Neural cell (in vitro differentiated cells): Measurements from ENCODE around the gene CCDC33. TPM values are rescaled to one million over a fixed set of nuclear protein-coding genes. Genes with fewer than 3 reads are reported as not detected.

ENCODE experiments used
- H2AFZ ChIP-seq: fragments of 200-600, 300-800 bp; sonication (generic), shearing (Covaris generic); 2 replicates; pipeline ENCODE4 v1.6.0; 2014; ENCODE audit warnings: low read depth, mild to moderate bottlenecking, antibody characterized with exemption, low read length, moderate library complexity
- H3F3A ChIP-seq: fragments of 200-600 bp; shearing (Covaris generic); 2 replicates; pipeline ENCODE4 v1.6.1; 2016; ENCODE audit warnings: mild to moderate bottlenecking, moderate library complexity, mixed read lengths, antibody characterized with exemption, low read length; ENCODE audit not compliant: insufficient read depth, poor library complexity, severe bottlenecking
- H3K27ac ChIP-seq: fragments of 200-600, 300-800 bp; sonication (generic), shearing (Covaris generic); 2 replicates; pipeline ENCODE4 v1.5.1; 2014; ENCODE audit warnings: mild to moderate bottlenecking, low read length, moderate library complexity
- H3K27me3 ChIP-seq: fragments of 300-800, 200-600 bp; sonication (generic), shearing (Covaris generic); 2 replicates; pipeline ENCODE4 v1.6.0; 2014; ENCODE audit warnings: mild to moderate bottlenecking, low read depth, low read length, moderate library complexity; ENCODE audit not compliant: insufficient read depth
- H3K36me3 ChIP-seq: fragments of 300-800, 200-600 bp; sonication (generic), shearing (Covaris generic); 2 replicates; pipeline ENCODE4 v1.5.1; 2014; ENCODE audit warnings: mild to moderate bottlenecking, antibody characterized with exemption, low read length, moderate library complexity; ENCODE audit not compliant: insufficient read depth
- H3K4me2 ChIP-seq: fragments of 300-800, 200-600 bp; sonication (generic), shearing (Covaris generic); 2 replicates; pipeline ENCODE4 v1.6.0; 2014; ENCODE audit warnings: mild to moderate bottlenecking, low read length
- H3K4me3 ChIP-seq: fragments of 300-800, 200-600 bp; sonication (generic), shearing (Covaris generic); 2 replicates; pipeline ENCODE4 v1.5.1; 2014; ENCODE audit warnings: mild to moderate bottlenecking, low read length, moderate library complexity
- H3K79me2 ChIP-seq: fragments of 200-600 bp; shearing (Covaris generic); replicated peaks from 2 replicates; pipeline ENCODE4 v1.6.0; 2014; ENCODE audit warnings: mild to moderate bottlenecking, low read length, moderate library complexity; ENCODE audit not compliant: insufficient read depth
- H3K9ac ChIP-seq: fragments of 300-800, 200-600 bp; sonication (generic), shearing (Covaris generic); 2 replicates; pipeline ENCODE4 v1.6.1; 2016; ENCODE audit warnings: mild to moderate bottlenecking, low read length, mixed read lengths
- H3K9me2 ChIP-seq: fragments of 200-600 bp; shearing (Covaris generic); 2 replicates; pipeline ENCODE4 v1.6.1; 2016; ENCODE audit warnings: mild to moderate bottlenecking, low read length, mixed read lengths; ENCODE audit not compliant: insufficient read depth
- H3K9me3 ChIP-seq: fragments of 200-600, 300-800 bp; sonication (generic), shearing (Covaris generic); 2 replicates; pipeline ENCODE4 v1.6.1; 2016; ENCODE audit warnings: mild to moderate bottlenecking, mixed run types, low read length, moderate library complexity, mixed read lengths
- H4K20me1 ChIP-seq: fragments of 200-600 bp; shearing (Covaris generic); 2 replicates; pipeline ENCODE4 v1.6.1; 2016; ENCODE audit warnings: mild to moderate bottlenecking, mixed run types; ENCODE audit not compliant: insufficient read depth
- EP300 ChIP-seq: fragments of 450-650 bp; conservative IDR thresholded peaks from 2 replicates; pipeline ENCODE4 v1.6.1; 2014; ENCODE audit warnings: antibody characterized with exemption, mild to moderate bottlenecking, moderate library complexity; ENCODE audit not compliant: poor library complexity, severe bottlenecking
- POLR2AphosphoS5 ChIP-seq: IDR thresholded peaks from 2 replicates; pipeline ENCODE4 v1.6.1; 2012
- RAD21 ChIP-seq: fragments of 450-650 bp; conservative IDR thresholded peaks from 2 replicates; pipeline ENCODE4 v1.6.1; 2014; ENCODE audit warnings: antibody characterized with exemption, mild to moderate bottlenecking, moderate library complexity
- SMC3 ChIP-seq: fragments of 450-650 bp; conservative IDR thresholded peaks from 2 replicates; pipeline ENCODE4 v1.6.1; 2014; ENCODE audit warnings: antibody characterized with exemption, mild to moderate bottlenecking, moderate library complexity; ENCODE audit not compliant: poor library complexity
- TAF1 ChIP-seq: IDR thresholded peaks from 2 replicates; pipeline ENCODE4 v1.6.1; 2012; ENCODE audit warnings: low read depth
- polyA plus RNA-seq: library from polyadenylated mRNA; depleted of rRNA; stranded (reverse); fragments of >200 nt; gene quantifications from 2 replicates; pipeline ENCODE4 v1.2.3, GENCODE V29; 2014
- TF ChIP-seq, protein P1 (sequence below): IDR thresholded peaks from 2 replicates; pipeline ENCODE4 v1.6.1; 2012; ENCODE audit warnings: borderline replicate concordance

Gene CCDC33
- polyA plus RNA-seq, 1 donor from 2014 or later = 1.4 TPM

DNA sequence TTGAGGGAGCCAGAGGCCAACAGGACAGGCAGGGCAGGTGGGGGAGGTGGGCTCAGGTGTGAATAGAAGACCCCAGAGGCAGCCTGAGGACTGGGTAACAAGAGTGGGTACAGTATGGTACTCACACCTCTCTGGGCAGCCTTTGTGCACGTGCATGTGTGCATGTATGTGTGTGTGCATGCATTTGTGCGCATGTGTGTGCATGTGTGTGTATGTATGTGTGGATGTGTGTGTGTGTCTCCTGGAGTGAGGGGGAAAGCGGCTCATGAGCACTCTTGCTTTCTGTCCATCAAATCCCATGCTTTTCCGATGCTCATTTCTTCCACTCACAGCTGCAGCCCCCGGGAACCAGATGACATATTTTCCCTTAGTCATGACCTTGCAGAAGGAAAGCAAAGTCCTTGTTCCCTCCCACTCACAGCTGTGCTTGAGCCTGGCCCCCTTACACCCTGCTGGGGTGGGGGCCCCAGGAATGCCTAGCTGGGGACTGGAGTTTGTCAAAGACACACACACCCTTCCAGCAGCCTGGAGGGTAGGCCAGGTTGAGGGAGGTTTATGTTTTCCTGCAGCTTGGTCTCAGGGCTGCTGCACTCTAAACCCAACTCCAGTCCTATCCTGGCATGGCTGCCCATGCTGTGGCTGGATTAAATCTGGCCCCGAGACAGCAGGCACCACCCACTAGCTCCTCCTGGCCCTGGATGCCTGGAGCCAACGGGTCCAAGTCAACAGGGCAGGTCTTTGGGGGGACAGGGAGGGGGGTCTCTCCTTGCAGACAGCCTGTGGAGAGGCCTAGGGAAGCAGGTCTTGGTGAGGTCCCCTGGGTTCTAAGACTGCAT lies 22.5 kb downstream of the CCDC33 start:
- H3K79me2 ChIP-seq = no peaks in the 10 kb centered on the region
- no peaks in the 10 kb centered on the region for H4K20me1 ChIP-seq
- no peak overlapping the region for H3K4me2 ChIP-seq

DNA sequence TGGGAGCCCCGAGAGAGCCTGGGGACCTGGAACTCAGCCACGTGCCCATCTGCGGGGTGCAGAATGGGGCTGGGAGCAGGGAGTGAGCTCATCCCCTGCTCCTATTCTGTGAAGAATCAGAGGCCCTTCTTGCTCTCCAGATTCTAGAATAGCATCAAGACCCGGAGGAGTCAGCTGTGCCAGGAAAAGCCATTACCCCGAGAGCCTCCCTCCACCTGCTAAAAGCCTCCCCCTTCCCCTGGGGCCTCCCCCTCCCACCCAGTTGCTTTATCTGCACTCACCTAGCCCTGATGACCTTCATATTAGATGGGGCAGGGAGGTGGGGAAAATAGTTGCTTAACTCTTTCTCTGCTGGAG lies 23.1 kb downstream of the CCDC33 start:
- H3K4me2 ChIP-seq = no peak overlapping the region
- H3K27me3 ChIP-seq = no peaks in the 10 kb centered on the region
- no peaks in the 10 kb centered on the region for H4K20me1 ChIP-seq
- H3F3A ChIP-seq = peaks cover 4% of the 10 kb centered on the region
- peak overlapping the region; percentile 54 for H3K27ac ChIP-seq
- H3K79me2 ChIP-seq = no peaks in the 10 kb centered on the region
- H3K9me2 ChIP-seq = no peaks in the 10 kb centered on the region
- peak overlapping the region; percentile 32 for H3K9ac ChIP-seq
- H3K9me3 ChIP-seq = no peaks in the 10 kb centered on the region
- TF ChIP-seq EP300 = no peak
- TF ChIP-seq, protein P1, sequence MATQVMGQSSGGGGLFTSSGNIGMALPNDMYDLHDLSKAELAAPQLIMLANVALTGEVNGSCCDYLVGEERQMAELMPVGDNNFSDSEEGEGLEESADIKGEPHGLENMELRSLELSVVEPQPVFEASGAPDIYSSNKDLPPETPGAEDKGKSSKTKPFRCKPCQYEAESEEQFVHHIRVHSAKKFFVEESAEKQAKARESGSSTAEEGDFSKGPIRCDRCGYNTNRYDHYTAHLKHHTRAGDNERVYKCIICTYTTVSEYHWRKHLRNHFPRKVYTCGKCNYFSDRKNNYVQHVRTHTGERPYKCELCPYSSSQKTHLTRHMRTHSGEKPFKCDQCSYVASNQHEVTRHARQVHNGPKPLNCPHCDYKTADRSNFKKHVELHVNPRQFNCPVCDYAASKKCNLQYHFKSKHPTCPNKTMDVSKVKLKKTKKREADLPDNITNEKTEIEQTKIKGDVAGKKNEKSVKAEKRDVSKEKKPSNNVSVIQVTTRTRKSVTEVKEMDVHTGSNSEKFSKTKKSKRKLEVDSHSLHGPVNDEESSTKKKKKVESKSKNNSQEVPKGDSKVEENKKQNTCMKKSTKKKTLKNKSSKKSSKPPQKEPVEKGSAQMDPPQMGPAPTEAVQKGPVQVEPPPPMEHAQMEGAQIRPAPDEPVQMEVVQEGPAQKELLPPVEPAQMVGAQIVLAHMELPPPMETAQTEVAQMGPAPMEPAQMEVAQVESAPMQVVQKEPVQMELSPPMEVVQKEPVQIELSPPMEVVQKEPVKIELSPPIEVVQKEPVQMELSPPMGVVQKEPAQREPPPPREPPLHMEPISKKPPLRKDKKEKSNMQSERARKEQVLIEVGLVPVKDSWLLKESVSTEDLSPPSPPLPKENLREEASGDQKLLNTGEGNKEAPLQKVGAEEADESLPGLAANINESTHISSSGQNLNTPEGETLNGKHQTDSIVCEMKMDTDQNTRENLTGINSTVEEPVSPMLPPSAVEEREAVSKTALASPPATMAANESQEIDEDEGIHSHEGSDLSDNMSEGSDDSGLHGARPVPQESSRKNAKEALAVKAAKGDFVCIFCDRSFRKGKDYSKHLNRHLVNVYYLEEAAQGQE = no peak
- no peak for TF ChIP-seq TAF1
- no peak overlapping the region for H3K4me3 ChIP-seq
- no peak overlapping the region for H2AFZ ChIP-seq
- no peaks in the 10 kb centered on the region for H3K36me3 ChIP-seq

More for the DNA sequence above, 22.5 kb downstream of the CCDC33 start:
- H3K9ac ChIP-seq = peak overlapping the region; percentile 32
- H3K9me2 ChIP-seq = no peaks in the 10 kb centered on the region
- no peaks in the 10 kb centered on the region for H3K27me3 ChIP-seq
- no peaks in the 10 kb centered on the region for H3K9me3 ChIP-seq
- no peak for TF ChIP-seq SMC3
- peak; percentile 40 for TF ChIP-seq POLR2AphosphoS5
- H3K4me3 ChIP-seq = no peak overlapping the region
- no peaks in the 10 kb centered on the region for H3K36me3 ChIP-seq
- peaks cover 4% of the 10 kb centered on the region for H3F3A ChIP-seq
- peak overlapping the region; percentile 54 for H3K27ac ChIP-seq
- H2AFZ ChIP-seq = no peak overlapping the region

DNA sequence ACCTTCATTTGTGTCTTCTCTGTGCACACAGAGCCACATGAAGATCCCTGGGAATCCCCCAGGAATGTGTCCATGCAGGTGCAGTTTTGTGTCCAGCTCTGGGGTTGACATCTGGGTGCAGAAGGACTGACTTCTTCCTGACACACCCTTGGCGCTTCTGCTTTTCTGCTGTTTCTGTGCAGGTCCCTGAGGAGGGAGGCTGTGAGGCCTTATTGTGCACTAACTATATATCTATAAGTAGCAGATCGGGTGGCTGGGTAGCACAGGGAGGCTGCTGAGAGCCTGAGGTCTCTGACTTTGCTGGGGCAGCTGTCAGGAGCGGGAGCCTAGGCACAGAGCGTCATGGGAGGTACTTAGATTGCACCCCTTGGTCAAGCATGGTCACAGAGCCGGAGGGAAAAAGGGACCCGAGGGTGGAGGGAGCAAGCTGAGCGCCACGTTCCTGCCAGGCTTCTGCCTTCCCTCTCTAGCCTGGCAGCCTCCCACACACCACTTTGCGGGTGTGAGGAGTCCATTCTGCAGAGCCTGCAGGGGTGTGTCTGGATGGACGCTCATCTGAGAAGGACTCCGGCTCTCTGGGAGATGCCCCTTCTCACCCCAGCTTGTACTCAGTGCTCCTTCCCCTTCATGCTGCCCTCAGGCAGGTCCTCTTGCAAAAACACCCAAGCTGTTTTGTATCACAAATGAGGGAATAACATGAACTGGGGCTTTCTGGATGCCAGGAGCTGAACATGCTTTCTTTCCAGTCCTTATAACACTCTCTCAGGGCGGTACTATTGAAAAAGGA lies 23.9 kb downstream of the CCDC33 start:
- Histone ChIP-seq H3K9me3 (no peaks in the 10 kb centered on the region), H3K9me2 (no peaks in the 10 kb centered on the region), H3K79me2 (no peaks in the 10 kb centered on the region), H3K9ac (peak overlapping the region; percentile 27), H3K4me3 (no peak overlapping the region), H2AFZ (no peak overlapping the region), H3K4me2 (no peak overlapping the region), H4K20me1 (no peaks in the 10 kb centered on the region), H3F3A (peaks cover 4% of the 10 kb centered on the region), H3K36me3 (no peaks in the 10 kb centered on the region), H3K27ac (no peak overlapping the region), H3K27me3 (no peaks in the 10 kb centered on the region)
- TF ChIP-seq EP300 (no peak), RAD21 (no peak), SMC3 (no peak)
- TF ChIP-seq, protein P1 = no peak
